ENCODE data around the gene GLDC.

GLDC gene

GRCh38 chr9:6598249-6598725 is 47.2 kb downstream of the GLDC start:
- H3K27me3 ChIP-seq (ENCODE audit: low read length): no peaks in the 10 kb centered on the region
- H3K4me2 ChIP-seq (ENCODE audit: low read depth, low read length, poor library complexity, severe bottlenecking): no peak overlapping the region
- no peak overlapping the region for H3K27ac ChIP-seq (ENCODE audit: low read depth, low read length)
- H3K9ac ChIP-seq (ENCODE audit: low read length): no peak overlapping the region
- H3F3A ChIP-seq (ENCODE audit: insufficient read depth): no peaks in the 10 kb centered on the region
- no peaks in the 10 kb centered on the region for H3K79me2 ChIP-seq (ENCODE audit: insufficient read depth, low read length)
- no peak overlapping the region for H3K4me3 ChIP-seq (ENCODE audit: insufficient read depth, low read length, poor library complexity, severe bottlenecking)
- H2AFZ ChIP-seq (ENCODE audit: low read depth, low read length, severe bottlenecking): no peak overlapping the region
- H3K9me2 ChIP-seq (replicated peaks; ENCODE audit: insufficient read depth, low read length): no peaks in the 10 kb centered on the region
- TF ChIP-seq, protein P1, sequence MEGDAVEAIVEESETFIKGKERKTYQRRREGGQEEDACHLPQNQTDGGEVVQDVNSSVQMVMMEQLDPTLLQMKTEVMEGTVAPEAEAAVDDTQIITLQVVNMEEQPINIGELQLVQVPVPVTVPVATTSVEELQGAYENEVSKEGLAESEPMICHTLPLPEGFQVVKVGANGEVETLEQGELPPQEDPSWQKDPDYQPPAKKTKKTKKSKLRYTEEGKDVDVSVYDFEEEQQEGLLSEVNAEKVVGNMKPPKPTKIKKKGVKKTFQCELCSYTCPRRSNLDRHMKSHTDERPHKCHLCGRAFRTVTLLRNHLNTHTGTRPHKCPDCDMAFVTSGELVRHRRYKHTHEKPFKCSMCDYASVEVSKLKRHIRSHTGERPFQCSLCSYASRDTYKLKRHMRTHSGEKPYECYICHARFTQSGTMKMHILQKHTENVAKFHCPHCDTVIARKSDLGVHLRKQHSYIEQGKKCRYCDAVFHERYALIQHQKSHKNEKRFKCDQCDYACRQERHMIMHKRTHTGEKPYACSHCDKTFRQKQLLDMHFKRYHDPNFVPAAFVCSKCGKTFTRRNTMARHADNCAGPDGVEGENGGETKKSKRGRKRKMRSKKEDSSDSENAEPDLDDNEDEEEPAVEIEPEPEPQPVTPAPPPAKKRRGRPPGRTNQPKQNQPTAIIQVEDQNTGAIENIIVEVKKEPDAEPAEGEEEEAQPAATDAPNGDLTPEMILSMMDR (IDR thresholded peaks at IDR 0.05; ENCODE audit: insufficient read depth, low read length, poor library complexity, severe bottlenecking): no peak
- no peak for TF ChIP-seq EZH2phosphoT487 (conservative IDR thresholded peaks at IDR 0.05; ENCODE audit: low read length)
- H3K9me3 ChIP-seq (ENCODE audit: insufficient read depth, low read length): no peaks in the 10 kb centered on the region
- no peaks in the 10 kb centered on the region for H3K36me3 ChIP-seq (ENCODE audit: low read length)
- no peaks in the 10 kb centered on the region for H4K20me1 ChIP-seq (ENCODE audit: low read depth, low read length)

- Histone ChIP-seq H3K36me3 (ENCODE audit: low read length) (no peaks in the 10 kb centered on the region), H3K79me2 (ENCODE audit: insufficient read depth, low read length) (no peaks in the 10 kb centered on the region), H3K27ac (ENCODE audit: low read depth, low read length) (no peak overlapping the region), H3K4me2 (ENCODE audit: low read depth, low read length, poor library complexity, severe bottlenecking) (no peak overlapping the region), H4K20me1 (ENCODE audit: low read depth, low read length) (no peaks in the 10 kb centered on the region), H3K9me2 (replicated peaks; ENCODE audit: insufficient read depth, low read length) (no peaks in the 10 kb centered on the region), H3K9me3 (ENCODE audit: insufficient read depth, low read length) (no peaks in the 10 kb centered on the region), H3K27me3 (ENCODE audit: low read length) (no peaks in the 10 kb centered on the region), H3K9ac (ENCODE audit: low read length) (no peak overlapping the region), H3F3A (ENCODE audit: insufficient read depth) (no peaks in the 10 kb centered on the region), H2AFZ (ENCODE audit: low read depth, low read length, severe bottlenecking) (no peak overlapping the region), H3K4me3 (ENCODE audit: insufficient read depth, low read length, poor library complexity, severe bottlenecking) (no peak overlapping the region)
- TF ChIP-seq EZH2phosphoT487 (conservative IDR thresholded peaks at IDR 0.05; ENCODE audit: low read length): no peak
- TF ChIP-seq, protein P1 (IDR thresholded peaks at IDR 0.05; ENCODE audit: insufficient read depth, low read length, poor library complexity, severe bottlenecking): no peak
Measured at GRCh38 chr9:6592791-6593190, 52.7 kb downstream of the GLDC start.

GRCh38 chr9:6592231-6592630 is 53.3 kb downstream of the GLDC start:
- H3K27ac ChIP-seq (ENCODE audit: low read depth, low read length): no peak overlapping the region
- H3F3A ChIP-seq (ENCODE audit: insufficient read depth): no peaks in the 10 kb centered on the region
- no peaks in the 10 kb centered on the region for H3K9me3 ChIP-seq (ENCODE audit: insufficient read depth, low read length)
- H3K9ac ChIP-seq (ENCODE audit: low read length): no peak overlapping the region
- H3K4me2 ChIP-seq (ENCODE audit: low read depth, low read length, poor library complexity, severe bottlenecking): no peak overlapping the region
- no peaks in the 10 kb centered on the region for H4K20me1 ChIP-seq (ENCODE audit: low read depth, low read length)
- H2AFZ ChIP-seq (ENCODE audit: low read depth, low read length, severe bottlenecking): no peak overlapping the region
- TF ChIP-seq, protein P1 (IDR thresholded peaks at IDR 0.05; ENCODE audit: insufficient read depth, low read length, poor library complexity, severe bottlenecking): no peak
- TF ChIP-seq EZH2phosphoT487 (conservative IDR thresholded peaks at IDR 0.05; ENCODE audit: low read length): no peak
- H3K9me2 ChIP-seq (replicated peaks; ENCODE audit: insufficient read depth, low read length): no peaks in the 10 kb centered on the region
- H3K27me3 ChIP-seq (ENCODE audit: low read length): no peaks in the 10 kb centered on the region
- H3K79me2 ChIP-seq (ENCODE audit: insufficient read depth, low read length): no peaks in the 10 kb centered on the region
- H3K36me3 ChIP-seq (ENCODE audit: low read length): no peaks in the 10 kb centered on the region
- H3K4me3 ChIP-seq (ENCODE audit: insufficient read depth, low read length, poor library complexity, severe bottlenecking): no peak overlapping the region

Data from SU-DHL-6 (cell line).